ENCODE data around the gene AUP1. TPM values are rescaled to one million over a fixed set of nuclear protein-coding genes. Genes with fewer than 3 reads are reported as not detected.

The AUP1 gene
- total RNA-seq, 1 donor from 2014 or later, result 76.8 TPM

GRCh38 chr2:74505448-74506246, 23.9 kb downstream of the AUP1 start:
- Mint-ChIP-seq H3K27me3 (ENCODE audit: low read depth) (peaks cover 15% of the 10 kb centered on the region), H3K27ac (ENCODE audit: unreplicated experiment) (peak overlapping the region; percentile 8), H3K4me1 (ENCODE audit: low read depth) (peaks cover 60% of the 10 kb centered on the region), H3K36me3 (ENCODE audit: low read depth) (peaks cover 14% of the 10 kb centered on the region), H3K4me3 (ENCODE audit: unreplicated experiment) (peak overlapping the region; percentile 100), H3K9me3 (ENCODE audit: low read depth) (no peaks in the 10 kb centered on the region)
- TF ChIP-seq CTCF (IDR thresholded peaks at IDR 0.05), result no peak
- DNase-seq (ENCODE audit: low spot score), result no peak

- peaks cover 60% of the 10 kb centered on the region for H3K4me1 Mint-ChIP-seq (ENCODE audit: low read depth)
- DNase-seq (ENCODE audit: low spot score), result no peak
Measured at GRCh38 chr2:74504591-74504990, 24.9 kb downstream of the AUP1 start.

GRCh38 chr2:74503506-74504475, 25.7 kb downstream of the AUP1 start:
- H3K27ac Mint-ChIP-seq (ENCODE audit: unreplicated experiment), result peak overlapping the region; percentile 85
- peaks cover 14% of the 10 kb centered on the region for H3K36me3 Mint-ChIP-seq (ENCODE audit: low read depth)
- peaks cover 14% of the 10 kb centered on the region for H3K27me3 Mint-ChIP-seq (ENCODE audit: low read depth)
- H3K4me1 Mint-ChIP-seq (ENCODE audit: low read depth), result peaks cover 65% of the 10 kb centered on the region
- H3K9me3 Mint-ChIP-seq (ENCODE audit: low read depth), result no peaks in the 10 kb centered on the region
- DNase-seq (ENCODE audit: low spot score), result no peak
- H3K4me3 Mint-ChIP-seq (ENCODE audit: unreplicated experiment), result peak overlapping the region; percentile 71
- no peak for TF ChIP-seq CTCF (IDR thresholded peaks at IDR 0.05)

More at GRCh38 chr2:74504591-74504990, 24.9 kb downstream of the AUP1 start:
- H3K9me3 Mint-ChIP-seq (ENCODE audit: low read depth), result no peaks in the 10 kb centered on the region
- TF ChIP-seq CTCF (IDR thresholded peaks at IDR 0.05), result no peak
- peaks cover 14% of the 10 kb centered on the region for H3K36me3 Mint-ChIP-seq (ENCODE audit: low read depth)
- peak overlapping the region; percentile 84 for H3K27ac Mint-ChIP-seq (ENCODE audit: unreplicated experiment)
- H3K27me3 Mint-ChIP-seq (ENCODE audit: low read depth), result peaks cover 10% of the 10 kb centered on the region
- peak overlapping the region; percentile 71 for H3K4me3 Mint-ChIP-seq (ENCODE audit: unreplicated experiment)

- Mint-ChIP-seq H3K36me3 (ENCODE audit: low read depth) (peaks cover 12% of the 10 kb centered on the region), H3K4me3 (ENCODE audit: unreplicated experiment) (peak overlapping the region; percentile 71), H3K27ac (ENCODE audit: unreplicated experiment) (peak overlapping the region; percentile 85), H3K27me3 (ENCODE audit: low read depth) (peaks cover 18% of the 10 kb centered on the region), H3K9me3 (ENCODE audit: low read depth) (no peaks in the 10 kb centered on the region), H3K4me1 (ENCODE audit: low read depth) (peaks cover 68% of the 10 kb centered on the region)
- TF ChIP-seq CTCF (IDR thresholded peaks at IDR 0.05), result peak; percentile 71
- DNase-seq (ENCODE audit: low spot score), result no peak
Measured at GRCh38 chr2:74502720-74503505, 26.6 kb downstream of the AUP1 start.

Measured in chondrocyte (in vitro differentiated cells).